ENCODE data around the gene PRR12.

GRCh38 chr19:49631610-49632192 lies 40.7 kb downstream of the PRR12 start:
- TF ChIP-seq, protein P1, sequence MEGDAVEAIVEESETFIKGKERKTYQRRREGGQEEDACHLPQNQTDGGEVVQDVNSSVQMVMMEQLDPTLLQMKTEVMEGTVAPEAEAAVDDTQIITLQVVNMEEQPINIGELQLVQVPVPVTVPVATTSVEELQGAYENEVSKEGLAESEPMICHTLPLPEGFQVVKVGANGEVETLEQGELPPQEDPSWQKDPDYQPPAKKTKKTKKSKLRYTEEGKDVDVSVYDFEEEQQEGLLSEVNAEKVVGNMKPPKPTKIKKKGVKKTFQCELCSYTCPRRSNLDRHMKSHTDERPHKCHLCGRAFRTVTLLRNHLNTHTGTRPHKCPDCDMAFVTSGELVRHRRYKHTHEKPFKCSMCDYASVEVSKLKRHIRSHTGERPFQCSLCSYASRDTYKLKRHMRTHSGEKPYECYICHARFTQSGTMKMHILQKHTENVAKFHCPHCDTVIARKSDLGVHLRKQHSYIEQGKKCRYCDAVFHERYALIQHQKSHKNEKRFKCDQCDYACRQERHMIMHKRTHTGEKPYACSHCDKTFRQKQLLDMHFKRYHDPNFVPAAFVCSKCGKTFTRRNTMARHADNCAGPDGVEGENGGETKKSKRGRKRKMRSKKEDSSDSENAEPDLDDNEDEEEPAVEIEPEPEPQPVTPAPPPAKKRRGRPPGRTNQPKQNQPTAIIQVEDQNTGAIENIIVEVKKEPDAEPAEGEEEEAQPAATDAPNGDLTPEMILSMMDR (IDR thresholded peaks at IDR 0.05; ENCODE audit: low read depth, low read length, poor library complexity, severe bottlenecking) = no peak
- no peak for TF ChIP-seq EZH2phosphoT487 (IDR thresholded peaks at IDR 0.05; ENCODE audit: borderline replicate concordance, low read length)
